ENCODE results near the gene TMEM43. TPM values are rescaled to one million over a fixed set of nuclear protein-coding genes. Genes with fewer than 3 reads are reported as not detected.

Gene TMEM43
- total RNA-seq, 1 experiment from 2014 or later, result 32.4 TPM

DNA sequence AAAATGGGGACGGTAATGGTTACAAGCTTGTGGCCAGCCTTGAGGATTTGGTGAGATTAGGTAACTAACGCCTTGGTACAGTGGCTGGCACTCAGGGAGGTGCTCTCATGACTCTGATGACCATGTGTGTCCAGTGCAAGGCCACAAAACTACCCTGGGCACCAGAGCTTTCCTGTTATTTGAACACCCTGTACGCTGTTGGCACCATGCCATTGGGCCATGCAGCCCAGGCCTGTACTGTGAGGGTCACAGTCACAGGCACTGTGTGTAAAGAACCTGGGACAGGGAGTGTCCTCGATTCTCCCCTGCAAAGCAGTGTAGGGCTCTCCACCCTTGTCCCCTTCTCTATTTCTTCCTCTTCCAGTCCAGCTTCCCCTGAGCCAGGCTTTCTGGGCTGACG, 6.3 kb downstream of the TMEM43 start:
- Histone ChIP-seq H3K36me3 (ENCODE audit: control insufficient read depth in 1 of 2, insufficient read depth in 2 of 2, low read length in 2 of 2) (peaks cover 24 to 50% of the 10 kb centered on the region in 2 experiments; a peak in 3 of 4 replicates), H2AFZ (ENCODE audit: low read depth, low read length, poor library complexity, severe bottlenecking) (no peak overlapping the region), H3K27me3 (ENCODE audit: insufficient read depth, low read length) (no peaks in the 10 kb centered on the region), H3K4me2 (ENCODE audit: low read length) (no peak overlapping the region), H4K20me1 (ENCODE audit: insufficient read depth) (no peaks in the 10 kb centered on the region; the same call in 1 of the 2 replicates), H3K27ac (ENCODE audit: low read depth, low read length) (no peak overlapping the region), H3K4me1 (ENCODE audit: control insufficient read depth in 1 of 2, insufficient read depth in 2 of 2, low read length in 2 of 2) (peaks cover 7 to 8% of the 10 kb centered on the region in 2 experiments; a peak in 3 of 4 replicates), H3K4me3 (replicated peaks in 1 of 2; ENCODE audit: low read depth in 1 of 2, low read length in 2 of 2) (no peak overlapping the region), H3K79me2 (ENCODE audit: insufficient read depth, low read length) (peaks cover 36% of the 10 kb centered on the region), H3K9me3 (ENCODE audit: control insufficient read depth in 1 of 2, insufficient read depth in 1 of 2, low read depth in 1 of 2, low read length in 2 of 2) (no peaks in the 10 kb centered on the region), H3K9me2 (ENCODE audit: insufficient read depth) (no peaks in the 10 kb centered on the region), H3K9ac (ENCODE audit: low read length) (no peak overlapping the region)
- no TSS peak for BruUV-seq (replicated peaks)
- ATAC-seq (no peak), DNase-seq (ENCODE audit: low read depth, low spot score) (no peak)
- RAD21 ChIA-PET (ENCODE audit: low non-redundant PET in 1 of 2, low total read pairs in 2 of 2, uncharacterized antibody in 2 of 2, unreplicated experiment in 2 of 2), result no interaction called here
- intact Hi-C loops (cut with micrococcal nuclease), result no loop called here
- CTCF ChIA-PET, result no interaction called here
- POLR2A ChIA-PET, result no interaction called here
- TF ChIP-seq, protein P1, sequence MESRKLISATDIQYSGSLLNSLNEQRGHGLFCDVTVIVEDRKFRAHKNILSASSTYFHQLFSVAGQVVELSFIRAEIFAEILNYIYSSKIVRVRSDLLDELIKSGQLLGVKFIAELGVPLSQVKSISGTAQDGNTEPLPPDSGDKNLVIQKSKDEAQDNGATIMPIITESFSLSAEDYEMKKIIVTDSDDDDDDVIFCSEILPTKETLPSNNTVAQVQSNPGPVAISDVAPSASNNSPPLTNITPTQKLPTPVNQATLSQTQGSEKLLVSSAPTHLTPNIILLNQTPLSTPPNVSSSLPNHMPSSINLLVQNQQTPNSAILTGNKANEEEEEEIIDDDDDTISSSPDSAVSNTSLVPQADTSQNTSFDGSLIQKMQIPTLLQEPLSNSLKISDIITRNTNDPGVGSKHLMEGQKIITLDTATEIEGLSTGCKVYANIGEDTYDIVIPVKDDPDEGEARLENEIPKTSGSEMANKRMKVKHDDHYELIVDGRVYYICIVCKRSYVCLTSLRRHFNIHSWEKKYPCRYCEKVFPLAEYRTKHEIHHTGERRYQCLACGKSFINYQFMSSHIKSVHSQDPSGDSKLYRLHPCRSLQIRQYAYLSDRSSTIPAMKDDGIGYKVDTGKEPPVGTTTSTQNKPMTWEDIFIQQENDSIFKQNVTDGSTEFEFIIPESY (IDR thresholded peaks at IDR 0.05; ENCODE audit: extremely low read depth, insufficient replicate concordance, low read length), result no peak
- TF ChIP-seq EZH2phosphoT487 (IDR thresholded peaks at IDR 0.05; ENCODE audit: borderline replicate concordance) (no peak), EGR1 (IDR thresholded peaks at IDR 0.05; ENCODE audit: low read depth) (no peak), POLR2A (IDR thresholded peaks at IDR 0.05; ENCODE audit: borderline replicate concordance, extremely low read depth, insufficient read depth, insufficient read length) (no peak), EZH2 (IDR thresholded peaks at IDR 0.05) (no peak), POLR2AphosphoS5 (IDR thresholded peaks at IDR 0.05; ENCODE audit: low read depth, low read length) (no peak), YY1 (IDR thresholded peaks at IDR 0.05; ENCODE audit: extremely low read depth, insufficient replicate concordance, low read depth, low read length) (no peak), SRF (IDR thresholded peaks at IDR 0.05; ENCODE audit: low read depth) (no peak), ELF1 (IDR thresholded peaks at IDR 0.05; ENCODE audit: borderline replicate concordance, low read depth) (no peak), RAD21 (IDR thresholded peaks at IDR 0.05; ENCODE audit: low read depth) (no peak), JUND (IDR thresholded peaks at IDR 0.05) (no peak)
